HG02798 (cell line): ENCODE results near the gene CDK6.
"Not testable (repeated sequence)": the region's sequence is repeated elsewhere in the genome, so short reads cannot be mapped to it uniquely, and the experiment has no call there.

Source experiments
- ATAC-seq: cut with Tn5 transposase; IDR thresholded peaks from one replicate; pipeline ENCODE4 v1.9.1; 2021; ENCODE audit warnings: mild to moderate bottlenecking; ENCODE audit not compliant: unreplicated experiment, poor library complexity

The CDK6 gene

DNA sequence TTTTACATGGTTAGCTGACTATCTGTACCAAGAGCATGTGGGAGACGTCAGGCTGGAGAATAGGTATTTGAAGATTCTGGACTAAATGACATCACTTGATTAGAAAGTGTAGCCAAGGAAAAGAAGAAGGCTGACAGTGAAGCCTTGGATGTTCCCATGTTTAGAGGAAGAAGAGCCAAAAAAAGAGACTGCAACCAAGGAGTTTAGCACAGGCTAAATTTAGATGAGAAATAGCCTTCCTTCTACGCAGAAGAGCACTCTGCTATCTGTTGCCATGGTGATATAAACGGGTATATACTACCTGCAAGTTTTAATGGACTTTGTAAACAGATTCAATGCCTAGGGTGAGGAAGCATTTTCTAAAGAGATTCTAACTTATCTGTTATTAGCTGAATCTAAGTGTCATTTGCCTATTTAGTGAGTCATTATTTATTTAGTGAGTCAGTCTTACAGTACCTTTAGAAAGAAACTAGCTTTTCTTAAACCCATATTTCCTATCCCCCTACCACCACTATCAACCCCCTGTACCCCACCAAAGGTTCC is 69.8 kb downstream of the CDK6 start:
- no peak for ATAC-seq

GRCh38 chr7:92765725-92766124 is 70.6 kb downstream of the CDK6 start:
- ATAC-seq: no peak

- ATAC-seq: peak; percentile 30
Observed at GRCh38 chr7:92763636-92764423, 72.5 kb downstream of the CDK6 start.

GRCh38 chr7:92762851-92763250 is 73.5 kb downstream of the CDK6 start:
- ATAC-seq: no peak

DNA sequence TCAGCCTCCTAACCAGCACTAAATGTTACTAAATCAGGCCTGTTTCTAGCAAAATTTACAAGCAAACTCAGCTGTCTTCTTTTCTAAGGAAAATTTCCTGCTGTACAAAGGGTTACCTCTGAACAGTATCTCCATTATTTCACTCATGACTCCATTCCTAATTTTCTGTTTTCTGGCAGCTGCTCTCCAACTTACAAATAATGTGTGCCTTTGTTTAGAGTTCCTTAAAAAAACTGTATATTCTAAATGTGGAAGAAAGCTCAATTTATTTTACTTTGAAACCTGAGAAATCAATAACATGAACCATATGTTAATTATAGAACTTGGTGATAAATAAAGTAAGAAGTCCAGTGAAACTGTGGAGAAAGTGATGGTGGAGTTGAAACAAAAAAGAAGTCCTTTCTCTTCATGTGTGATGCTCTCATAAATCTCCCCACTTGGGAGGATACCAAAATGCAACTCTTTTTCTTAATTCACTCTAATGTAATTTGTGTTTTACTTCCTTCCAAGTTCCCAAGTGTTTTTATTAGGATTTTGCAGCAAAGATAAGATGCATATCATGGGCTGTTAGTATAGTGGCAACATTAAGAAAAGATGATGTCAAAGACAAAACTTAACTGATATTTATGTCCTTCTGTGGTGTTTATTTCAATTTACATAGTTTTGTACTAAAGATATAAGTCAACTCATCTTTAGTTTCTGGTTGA is 74.8 kb downstream of the CDK6 start:
- no peak for ATAC-seq

DNA sequence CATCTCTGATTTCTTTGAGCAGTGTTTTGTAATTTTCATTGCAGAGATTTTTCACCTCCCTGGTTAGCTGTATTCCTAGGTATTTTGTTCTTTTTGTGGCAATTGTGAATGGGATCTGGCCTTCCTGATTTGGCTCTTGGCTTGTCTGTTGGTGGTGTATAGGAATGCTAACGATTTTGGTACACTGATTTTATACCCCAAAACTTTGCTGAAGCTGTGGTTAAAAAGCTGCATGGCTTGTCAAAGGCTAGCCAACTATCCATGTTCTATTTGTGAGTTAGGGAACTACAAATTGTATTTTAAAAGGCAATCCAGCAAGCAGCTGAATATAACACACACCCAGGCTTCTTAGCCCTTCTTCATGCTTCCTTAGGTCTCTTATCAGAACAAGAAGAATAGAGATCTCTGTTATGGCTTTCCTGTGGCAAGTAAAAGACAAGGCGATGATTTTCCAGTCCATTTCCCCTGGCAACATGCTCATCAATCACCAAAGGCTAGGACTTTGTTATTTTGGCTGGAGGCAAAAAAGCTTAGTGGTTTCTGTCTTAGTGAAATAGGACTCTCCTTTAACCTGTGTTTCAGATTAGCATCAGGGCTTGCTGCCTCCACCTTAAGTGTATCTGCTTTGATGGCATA is 77.5 kb downstream of the CDK6 start:
- ATAC-seq: no peak

- ATAC-seq: not testable (repeated sequence)
Observed at GRCh38 chr7:92757311-92757910, 79.0 kb downstream of the CDK6 start.

GRCh38 chr7:92755680-92756079 is 80.7 kb downstream of the CDK6 start:
- no peak for ATAC-seq

DNA sequence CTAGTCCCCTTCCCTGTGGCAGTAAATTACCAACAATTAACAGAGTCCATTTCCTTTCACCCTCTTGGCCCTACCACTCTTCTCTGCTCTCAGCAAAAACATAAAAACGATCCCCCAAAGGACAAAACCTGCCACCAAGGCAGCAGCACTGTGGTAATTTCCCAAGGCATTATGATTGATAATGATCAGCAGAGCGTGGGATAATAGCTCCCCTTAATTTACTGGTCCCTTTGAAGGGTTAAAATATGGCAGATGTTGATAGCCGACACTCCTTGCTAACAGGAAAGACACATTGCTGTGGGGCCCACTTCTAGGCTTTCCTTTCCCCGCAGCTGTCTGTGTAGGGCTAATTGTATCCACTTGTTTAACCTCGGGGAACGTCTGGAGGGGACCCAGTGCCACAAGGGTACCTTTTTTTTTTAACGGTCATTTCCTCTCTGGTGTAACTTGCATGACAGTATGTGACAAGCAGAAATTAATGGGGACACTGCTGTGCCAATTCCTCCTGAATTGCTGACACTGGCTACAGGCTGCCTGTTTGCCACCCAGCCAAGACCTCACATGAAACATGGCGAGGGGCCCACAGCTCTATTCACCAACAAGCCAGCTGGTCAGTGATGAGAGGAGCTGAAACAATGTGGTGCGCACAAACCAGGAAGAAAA is 81.3 kb downstream of the CDK6 start:
- no peak for ATAC-seq

DNA sequence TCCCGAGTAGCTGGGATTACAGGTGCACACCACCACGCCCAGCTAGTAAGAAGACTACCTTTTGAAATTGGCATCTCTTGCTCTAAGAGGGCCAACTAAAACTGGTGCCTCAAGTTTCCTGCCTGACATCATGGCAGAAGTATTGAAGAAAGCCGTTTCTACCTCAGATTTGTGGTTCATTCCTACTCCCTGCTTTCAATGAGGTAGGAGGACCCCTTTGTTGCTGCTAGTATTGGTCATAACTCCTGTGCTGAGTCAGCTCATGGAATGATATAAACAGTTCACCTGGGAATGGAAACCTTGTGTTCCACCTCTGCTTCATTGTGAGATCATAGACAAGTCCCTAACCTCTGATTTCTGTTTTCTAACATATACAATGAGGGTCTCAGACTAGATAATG is 82.8 kb downstream of the CDK6 start:
- no peak for ATAC-seq

- ATAC-seq: no peak
Observed at GRCh38 chr7:92751902-92752901, 84.2 kb downstream of the CDK6 start.

DNA sequence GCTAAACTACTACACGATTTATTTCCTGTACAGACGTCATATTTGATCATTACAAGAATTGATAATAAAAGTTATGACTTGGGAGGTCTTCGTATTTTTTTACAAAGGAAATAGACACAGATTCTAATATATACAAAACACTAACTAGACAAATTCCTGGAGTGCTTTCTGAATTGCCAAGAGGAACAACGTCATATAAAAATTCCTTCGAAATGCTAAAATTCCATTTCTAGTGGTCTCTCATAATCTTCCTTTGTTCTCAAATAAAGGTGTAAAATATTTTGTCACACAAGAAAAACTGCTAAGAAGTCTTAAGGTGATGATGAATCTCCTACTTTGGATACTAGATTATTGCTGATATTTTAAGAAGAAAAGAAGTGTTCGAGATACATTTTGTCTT is 85.4 kb downstream of the CDK6 start:
- no peak for ATAC-seq

DNA sequence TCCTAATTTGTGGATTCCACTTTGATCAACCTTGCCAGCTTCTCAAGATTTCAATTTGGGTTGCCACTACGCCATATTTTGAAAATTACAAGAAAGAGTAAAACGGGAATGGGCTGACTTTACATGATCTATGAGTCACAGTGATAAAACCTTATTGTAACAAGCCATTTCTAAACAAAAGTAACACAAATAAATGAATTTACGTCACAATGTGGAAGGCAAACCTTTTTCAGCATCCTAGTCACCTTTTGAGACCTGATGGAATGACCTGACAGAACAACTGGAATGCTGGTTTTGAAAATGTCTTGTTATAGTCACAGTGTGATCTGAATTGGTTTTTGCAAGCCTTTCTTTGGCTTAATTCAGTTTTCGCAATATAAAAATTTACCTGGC is 85.9 kb downstream of the CDK6 start:
- ATAC-seq: no peak

DNA sequence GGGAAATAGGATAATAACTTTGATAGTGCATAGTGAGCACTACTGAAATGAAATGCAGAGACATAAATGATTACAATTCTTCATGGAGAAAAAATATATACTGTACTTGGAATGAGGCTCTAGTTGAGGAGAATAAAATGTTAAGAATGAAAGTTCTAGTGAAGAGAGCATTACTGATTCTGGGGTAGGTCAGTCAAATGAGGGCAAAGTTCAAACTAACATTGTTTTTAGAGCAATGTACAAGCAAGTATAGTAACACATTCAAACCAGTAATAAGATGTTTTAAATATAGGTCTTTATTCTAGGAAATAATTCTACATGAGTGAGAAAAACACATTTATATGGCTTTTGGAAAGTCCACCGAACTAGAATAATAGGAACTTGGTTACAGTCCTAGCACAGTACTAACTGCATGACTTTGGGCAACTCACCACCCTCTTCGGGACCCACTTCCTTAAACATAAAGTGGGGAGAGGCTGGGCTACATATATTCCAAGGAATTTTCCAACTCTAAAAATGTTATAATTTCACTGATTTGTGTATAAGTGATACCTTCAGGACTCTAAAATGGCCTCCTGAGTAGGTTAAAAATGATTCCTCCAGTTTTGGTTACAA is 86.4 kb downstream of the CDK6 start:
- no peak for ATAC-seq

DNA sequence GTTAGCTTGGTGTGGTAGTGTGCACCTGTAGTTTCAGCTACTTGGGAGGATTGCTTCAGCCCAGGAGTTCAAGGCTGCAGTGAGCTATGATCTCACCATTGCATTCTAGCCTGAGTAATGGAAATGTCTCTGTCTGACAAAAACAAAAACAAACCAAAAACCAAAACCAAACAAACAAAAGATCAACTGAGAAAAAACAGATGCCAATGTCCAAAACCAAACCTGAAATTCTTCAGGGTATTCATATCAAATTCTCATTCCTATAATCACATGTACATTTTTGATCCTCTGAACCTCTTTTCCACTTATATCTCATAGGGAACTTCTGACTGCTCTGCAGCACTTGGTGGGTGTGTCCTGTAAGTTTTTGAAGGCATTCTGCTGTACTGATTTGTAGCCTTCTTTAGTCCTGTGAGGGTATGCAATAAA is 87.0 kb downstream of the CDK6 start:
- ATAC-seq: no peak

GRCh38 chr7:92748495-92748894 is 87.9 kb downstream of the CDK6 start:
- no peak for ATAC-seq

DNA sequence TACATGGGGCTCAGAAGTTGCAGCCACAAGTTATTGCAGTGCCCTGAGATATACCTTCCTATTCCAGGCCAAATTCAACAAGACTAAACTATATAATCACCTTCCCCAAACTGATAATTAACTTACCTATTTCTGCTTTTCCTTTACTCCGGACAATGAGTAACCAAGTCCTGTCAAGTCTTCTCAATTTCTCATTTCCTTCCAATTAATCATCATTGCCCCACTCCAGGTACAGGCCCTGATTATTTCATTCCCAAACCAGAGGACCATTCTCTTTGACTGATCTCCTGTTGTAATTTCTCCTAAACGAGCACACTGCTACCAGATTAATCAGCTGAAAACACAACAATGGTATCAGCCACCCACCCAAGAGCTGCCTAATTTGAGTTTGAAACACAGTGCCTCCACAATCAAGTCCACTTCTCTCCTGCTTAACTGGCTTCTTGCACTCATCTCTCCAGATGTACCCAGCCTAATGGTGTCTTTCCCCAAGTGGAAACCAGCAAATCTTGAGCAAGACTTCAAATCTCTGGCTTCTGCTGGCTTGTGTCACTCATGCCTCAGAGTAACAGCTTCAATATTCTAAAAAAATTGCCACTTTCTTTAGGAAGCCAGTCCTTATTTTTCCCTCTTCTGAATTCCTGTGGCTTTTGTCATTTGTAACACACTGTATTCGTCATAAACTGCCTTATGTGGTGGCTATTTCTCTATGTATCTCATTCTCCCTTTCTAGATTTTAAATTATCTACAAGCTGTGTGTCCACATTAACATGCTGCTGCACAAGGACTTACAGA is 89.1 kb downstream of the CDK6 start:
- no peak for ATAC-seq

DNA sequence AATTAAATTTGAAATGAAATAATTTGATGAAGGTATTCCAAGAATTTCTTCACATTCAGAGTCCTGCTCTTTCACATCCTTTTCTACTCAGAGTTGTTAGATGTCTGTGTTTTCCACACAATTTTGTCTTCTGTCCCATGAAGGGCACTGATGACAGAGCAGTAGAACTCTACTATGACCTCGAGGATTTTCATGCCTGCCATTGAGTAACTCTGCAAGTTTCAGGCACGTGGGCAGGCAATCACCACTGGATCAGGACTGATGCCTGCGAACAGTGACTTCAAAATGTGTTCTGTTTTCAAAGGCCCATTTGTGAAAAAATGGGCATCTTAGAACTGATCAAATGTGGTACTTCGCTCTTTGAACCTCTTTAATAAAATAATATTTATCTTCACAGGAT is 91.1 kb downstream of the CDK6 start:
- ATAC-seq: no peak
